AG04450 (cell line): ENCODE data around the gene UIMC1. TPM values are rescaled to one million over a fixed set of nuclear protein-coding genes. Genes with fewer than 3 reads are reported as not detected.

ENCODE experiments used
- CTCF ChIA-PET: fragments of 300-600, 350-600 bp; formaldehyde crosslinking; extraction: SDS; loops from one replicate; lab custom pipeline; 2022; ENCODE audit warnings: antibody characterized with exemption, inconsistent platforms; lab: Charles Lee
- POLR2A ChIA-PET: fragments of 350-600 bp; formaldehyde crosslinking; extraction: SDS; loops from one replicate; lab custom pipeline; 2021; ENCODE audit warnings: antibody characterized with exemption, inconsistent platforms; lab: Yijun Ruan, JAX
- DNase-seq: peaks from one replicate; pipeline ENCODE4 v3.0.0-alpha.2; 2011; ENCODE audit warnings: low read depth, low spot score
- H3K27ac ChIP-seq: one replicate; pipeline ENCODE4 v1.5.1; 2012; ENCODE audit warnings: low read depth, low read length, control low read depth
- H3K27me3 ChIP-seq: one replicate; pipeline ENCODE4 v1.6.0; 2012; ENCODE audit warnings: low read length; ENCODE audit not compliant: control insufficient read depth, insufficient read depth
- H3K4me3 ChIP-seq: 2 replicates; pipeline ENCODE4 v1.5.1; 2011; ENCODE audit warnings: mild to moderate bottlenecking, low read depth, low read length, control low read depth
- H3K9me3 ChIP-seq: 2 replicates; pipeline ENCODE4 v1.5.1; 2012; ENCODE audit warnings: low read length; ENCODE audit not compliant: control insufficient read depth, insufficient read depth
- CTCF ChIP-seq: IDR thresholded peaks from 2 replicates; pipeline ENCODE4 v1.5.1; 2011; ENCODE audit warnings: low read depth, low read length, control low read depth, inconsistent platforms
- polyA plus RNA-seq: library from polyadenylated mRNA; depleted of rRNA; stranded (reverse); fragments of >200 nt; gene quantifications from 2 replicates; pipeline ENCODE4 v1.2.3, GENCODE V29; 2011

The UIMC1 gene
- polyA plus RNA-seq, 1 experiment, result 27.8 TPM

- H3K27ac ChIP-seq, result no peak overlapping the region
- DNase-seq, result no peak
- CTCF ChIA-PET, result interaction anchor here (0.7 to 2.4 kb wide), 4 partner anchors 28 to 388 kb away, joined by 5 to 16 read pairs (median 8); no protein-coding TSS in a partner anchor
Observed at GRCh38 chr5:176901260-176902101, 105.1 kb downstream of the UIMC1 start.

DNA sequence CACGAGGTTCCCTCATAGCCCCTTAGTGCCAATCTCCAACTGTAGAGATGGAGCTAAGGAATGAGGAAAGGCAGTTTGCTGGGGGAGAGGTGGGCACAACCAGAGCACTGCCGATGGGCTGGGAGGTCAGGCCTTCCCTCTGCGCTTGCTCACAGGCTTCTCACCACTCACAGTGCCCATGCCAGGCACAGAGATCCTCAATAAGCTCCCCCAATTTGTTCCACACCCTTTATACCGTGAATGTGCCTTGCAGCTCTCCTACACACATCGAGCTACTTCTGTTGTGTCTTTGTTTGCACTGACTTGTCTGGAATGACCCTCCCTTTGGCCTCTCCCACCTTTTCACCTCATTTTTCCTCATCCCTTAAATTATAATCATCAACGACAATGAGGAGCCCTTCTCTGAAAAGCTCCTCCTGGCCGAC, 105.8 kb downstream of the UIMC1 start:
- CTCF ChIA-PET, result interaction anchor here (0.9 kb wide), 1 partner anchor 240 kb away, joined by 9 read pairs; no protein-coding TSS in a partner anchor

More at GRCh38 chr5:176901260-176902101, 105.1 kb downstream of the UIMC1 start:
- no peak for TF ChIP-seq CTCF
- Histone ChIP-seq H3K4me3 (no peak overlapping the region), H3K9me3 (no peaks in the 10 kb centered on the region), H3K27me3 (peaks cover 5% of the 10 kb centered on the region)
- POLR2A ChIA-PET, result no interaction called here

GRCh38 chr5:176899946-176900779, 106.4 kb downstream of the UIMC1 start:
- TF ChIP-seq CTCF, result no peak
- Histone ChIP-seq H3K9me3 (no peaks in the 10 kb centered on the region), H3K27ac (no peak overlapping the region), H3K4me3 (no peak overlapping the region), H3K27me3 (peaks cover 10% of the 10 kb centered on the region)
- DNase-seq, result no peak
- CTCF ChIA-PET, result interaction anchor here (0.9 kb wide), 1 partner anchor 239 kb away, joined by 9 read pairs; no protein-coding TSS in a partner anchor
- POLR2A ChIA-PET, result no interaction called here

More for the DNA sequence above, 105.8 kb downstream of the UIMC1 start:
- Histone ChIP-seq H3K27me3 (peaks cover 5% of the 10 kb centered on the region), H3K9me3 (no peaks in the 10 kb centered on the region), H3K27ac (no peak overlapping the region), H3K4me3 (no peak overlapping the region)
- no peak for DNase-seq
- POLR2A ChIA-PET, result no interaction called here
- no peak for TF ChIP-seq CTCF

DNA sequence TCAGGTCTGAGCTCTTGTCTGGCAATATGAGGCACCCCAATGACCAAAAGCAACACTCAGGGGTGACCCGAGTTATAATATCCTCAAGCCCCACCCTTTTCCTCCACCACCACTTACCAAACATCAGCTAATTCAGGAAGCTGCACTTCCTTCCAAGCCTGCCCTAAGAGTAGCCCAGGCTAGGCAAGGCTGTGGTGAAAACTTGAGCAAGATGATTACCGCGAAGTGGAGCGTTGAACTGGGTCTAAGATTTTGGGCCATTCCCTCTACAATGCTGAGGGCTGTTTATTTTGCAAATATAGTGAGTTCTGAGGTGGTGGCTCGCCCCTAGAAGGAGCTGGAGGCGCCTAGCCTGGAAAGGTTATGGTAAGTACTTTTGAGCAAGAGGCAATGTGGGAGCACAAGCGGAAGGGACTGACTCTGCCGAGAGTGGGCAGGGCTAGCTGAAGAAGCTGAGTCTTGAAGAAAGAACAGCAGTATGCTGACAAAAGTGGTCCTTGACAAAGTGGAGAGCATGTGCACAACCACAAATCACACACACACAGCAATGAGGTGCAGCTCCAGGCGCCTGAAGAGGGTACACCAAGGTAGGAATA, 107.2 kb downstream of the UIMC1 start, which contains the start of gene HK3:
HK3 (minus strand) TSS at position 51 of the 596 bp plus-strand sequence. CDS start 3,187 bp downstream, outside the sequence.
- TF ChIP-seq CTCF, result no peak
- ChIA-PET CTCF (no interaction called here), POLR2A (no interaction called here)
- Histone ChIP-seq H3K27ac (no peak within 1 kb of the TSS), H3K27me3 (peaks cover 11% of the 10 kb centered on the region), H3K9me3 (no peaks in the 10 kb centered on the region), H3K4me3 (no peak within 1 kb of the TSS)
- DNase-seq, result no peak
